Measurements from ENCODE around the gene DYNC2LI1.
A peak's percentile ranks its signal among the peaks of the same experiment; 100 is the strongest.
"Not testable (repeated sequence)": the region's sequence is repeated elsewhere in the genome, so short reads cannot be mapped to it uniquely, and the experiment has no call there.

The DYNC2LI1 gene

GRCh38 chr2:43773876-43774613, at the start of gene DYNC2LI1:
Gene DYNC2LI1 (plus strand): TSS chr2:43774039. CDS start chr2:43774139, 100 bp downstream.
- peak within 1 kb of the TSS; percentile 94 for H3K27ac Mint-ChIP-seq (ENCODE audit: low read depth)
- peaks cover 2% of the 10 kb centered on the region for H3K36me3 Mint-ChIP-seq (ENCODE audit: insufficient read depth)
- ATAC-seq (replicated peaks; ENCODE audit: extremely low read depth, poor library complexity, severe bottlenecking) (peak; percentile 92), DNase-seq (ENCODE audit: low spot score in 2 of 2) (peak; percentile 39 to 53)
- H3K4me3 Mint-ChIP-seq: peak within 1 kb of the TSS; percentile 98
- peaks cover 18% of the 10 kb centered on the region for H3K4me1 Mint-ChIP-seq
- H3K27me3 Mint-ChIP-seq: no peaks in the 10 kb centered on the region
- H3K9me3 Mint-ChIP-seq: no peaks in the 10 kb centered on the region

GRCh38 chr2:43724728-43725526, 48.9 kb upstream of the DYNC2LI1 start:
- no peak for DNase-seq (ENCODE audit: low spot score in 2 of 2)
- Mint-ChIP-seq H3K27ac (ENCODE audit: low read depth) (no peak overlapping the region), H3K36me3 (ENCODE audit: insufficient read depth) (no peaks in the 10 kb centered on the region), H3K9me3 (no peaks in the 10 kb centered on the region), H3K27me3 (no peaks in the 10 kb centered on the region), H3K4me3 (no peak overlapping the region), H3K4me1 (no peaks in the 10 kb centered on the region)
- no peak for ATAC-seq (replicated peaks; ENCODE audit: extremely low read depth, poor library complexity, severe bottlenecking)

GRCh38 chr2:43725711-43726246, 48.1 kb upstream of the DYNC2LI1 start:
- Mint-ChIP-seq H3K36me3 (ENCODE audit: insufficient read depth) (no peaks in the 10 kb centered on the region), H3K27me3 (no peaks in the 10 kb centered on the region), H3K27ac (ENCODE audit: low read depth) (no peak overlapping the region), H3K9me3 (no peaks in the 10 kb centered on the region), H3K4me1 (no peaks in the 10 kb centered on the region), H3K4me3 (no peak overlapping the region)
- DNase-seq (ENCODE audit: low spot score in 2 of 2) (no peak), ATAC-seq (replicated peaks; ENCODE audit: extremely low read depth, poor library complexity, severe bottlenecking) (no peak)

GRCh38 chr2:43726961-43727633, 46.7 kb upstream of the DYNC2LI1 start:
- not testable (repeated sequence) for H3K36me3 Mint-ChIP-seq (ENCODE audit: insufficient read depth); H3K9me3 Mint-ChIP-seq; H3K27ac Mint-ChIP-seq (ENCODE audit: low read depth); H3K27me3 Mint-ChIP-seq; H3K4me1 Mint-ChIP-seq; ATAC-seq (replicated peaks; ENCODE audit: extremely low read depth, poor library complexity, severe bottlenecking); H3K4me3 Mint-ChIP-seq; DNase-seq (ENCODE audit: low spot score in 2 of 2)

GRCh38 chr2:43727634-43728014, 46.2 kb upstream of the DYNC2LI1 start:
- no peaks in the 10 kb centered on the region for H3K9me3 Mint-ChIP-seq
- no peaks in the 10 kb centered on the region for H3K27me3 Mint-ChIP-seq
- H3K36me3 Mint-ChIP-seq (ENCODE audit: insufficient read depth): no peaks in the 10 kb centered on the region

GRCh38 chr2:43729491-43730174, 44.2 kb upstream of the DYNC2LI1 start:
- Mint-ChIP-seq H3K27ac (ENCODE audit: low read depth) (no peak overlapping the region), H3K9me3 (no peaks in the 10 kb centered on the region), H3K27me3 (no peaks in the 10 kb centered on the region), H3K4me3 (no peak overlapping the region), H3K4me1 (no peaks in the 10 kb centered on the region), H3K36me3 (ENCODE audit: insufficient read depth) (no peaks in the 10 kb centered on the region)
- ATAC-seq (replicated peaks; ENCODE audit: extremely low read depth, poor library complexity, severe bottlenecking) (no peak), DNase-seq (ENCODE audit: low spot score in 2 of 2) (no peak)

More at GRCh38 chr2:43727634-43728014, 46.2 kb upstream of the DYNC2LI1 start:
- ATAC-seq (replicated peaks; ENCODE audit: extremely low read depth, poor library complexity, severe bottlenecking) (no peak), DNase-seq (ENCODE audit: low spot score in 2 of 2) (no peak)
- Mint-ChIP-seq H3K27ac (ENCODE audit: low read depth) (no peak overlapping the region), H3K4me1 (no peaks in the 10 kb centered on the region), H3K4me3 (no peak overlapping the region)

GRCh38 chr2:43731211-43731610, 42.6 kb upstream of the DYNC2LI1 start:
- Mint-ChIP-seq H3K27me3 (peaks cover 7% of the 10 kb centered on the region), H3K36me3 (ENCODE audit: insufficient read depth) (no peaks in the 10 kb centered on the region), H3K9me3 (no peaks in the 10 kb centered on the region), H3K4me3 (no peak overlapping the region), H3K27ac (ENCODE audit: low read depth) (no peak overlapping the region), H3K4me1 (no peaks in the 10 kb centered on the region)
- ATAC-seq (replicated peaks; ENCODE audit: extremely low read depth, poor library complexity, severe bottlenecking) (no peak), DNase-seq (ENCODE audit: low spot score in 2 of 2) (no peak)

- H3K27me3 Mint-ChIP-seq: peaks cover 20% of the 10 kb centered on the region
Observed at GRCh38 chr2:43736637-43737036, 37.2 kb upstream of the DYNC2LI1 start.

GRCh38 chr2:43737097-43737854, 36.6 kb upstream of the DYNC2LI1 start:
- DNase-seq (ENCODE audit: low spot score in 2 of 2) (no peak), ATAC-seq (replicated peaks; ENCODE audit: extremely low read depth, poor library complexity, severe bottlenecking) (no peak)
- Mint-ChIP-seq H3K4me1 (no peaks in the 10 kb centered on the region), H3K9me3 (no peaks in the 10 kb centered on the region), H3K36me3 (ENCODE audit: insufficient read depth) (no peaks in the 10 kb centered on the region), H3K27ac (ENCODE audit: low read depth) (no peak overlapping the region), H3K4me3 (no peak overlapping the region), H3K27me3 (peaks cover 20% of the 10 kb centered on the region)

More at GRCh38 chr2:43736637-43737036, 37.2 kb upstream of the DYNC2LI1 start:
- H3K36me3 Mint-ChIP-seq (ENCODE audit: insufficient read depth): no peaks in the 10 kb centered on the region
- H3K27ac Mint-ChIP-seq (ENCODE audit: low read depth): no peak overlapping the region
- DNase-seq (ENCODE audit: low spot score in 2 of 2): no peak
- no peaks in the 10 kb centered on the region for H3K4me1 Mint-ChIP-seq
- no peak for ATAC-seq (replicated peaks; ENCODE audit: extremely low read depth, poor library complexity, severe bottlenecking)
- no peaks in the 10 kb centered on the region for H3K9me3 Mint-ChIP-seq
- no peak overlapping the region for H3K4me3 Mint-ChIP-seq

- Mint-ChIP-seq H3K27ac (ENCODE audit: low read depth) (no peak overlapping the region), H3K4me3 (no peak overlapping the region), H3K4me1 (no peaks in the 10 kb centered on the region), H3K36me3 (ENCODE audit: insufficient read depth) (no peaks in the 10 kb centered on the region), H3K27me3 (peaks cover 20% of the 10 kb centered on the region), H3K9me3 (no peaks in the 10 kb centered on the region)
- no peak for DNase-seq (ENCODE audit: low spot score in 2 of 2)
- ATAC-seq (replicated peaks; ENCODE audit: extremely low read depth, poor library complexity, severe bottlenecking): no peak
Observed at GRCh38 chr2:43737855-43738254, 36.0 kb upstream of the DYNC2LI1 start.

GRCh38 chr2:43738257-43738656, 35.6 kb upstream of the DYNC2LI1 start:
- H3K4me3 Mint-ChIP-seq: no peak overlapping the region
- no peaks in the 10 kb centered on the region for H3K9me3 Mint-ChIP-seq
- H3K4me1 Mint-ChIP-seq: no peaks in the 10 kb centered on the region
- H3K27ac Mint-ChIP-seq (ENCODE audit: low read depth): no peak overlapping the region
- H3K36me3 Mint-ChIP-seq (ENCODE audit: insufficient read depth): no peaks in the 10 kb centered on the region
- no peak for ATAC-seq (replicated peaks; ENCODE audit: extremely low read depth, poor library complexity, severe bottlenecking)
- no peak for DNase-seq (ENCODE audit: low spot score in 2 of 2)
- H3K27me3 Mint-ChIP-seq: peaks cover 20% of the 10 kb centered on the region
